Measurements from ENCODE around the gene LSMEM2.

Gene LSMEM2

DNA sequence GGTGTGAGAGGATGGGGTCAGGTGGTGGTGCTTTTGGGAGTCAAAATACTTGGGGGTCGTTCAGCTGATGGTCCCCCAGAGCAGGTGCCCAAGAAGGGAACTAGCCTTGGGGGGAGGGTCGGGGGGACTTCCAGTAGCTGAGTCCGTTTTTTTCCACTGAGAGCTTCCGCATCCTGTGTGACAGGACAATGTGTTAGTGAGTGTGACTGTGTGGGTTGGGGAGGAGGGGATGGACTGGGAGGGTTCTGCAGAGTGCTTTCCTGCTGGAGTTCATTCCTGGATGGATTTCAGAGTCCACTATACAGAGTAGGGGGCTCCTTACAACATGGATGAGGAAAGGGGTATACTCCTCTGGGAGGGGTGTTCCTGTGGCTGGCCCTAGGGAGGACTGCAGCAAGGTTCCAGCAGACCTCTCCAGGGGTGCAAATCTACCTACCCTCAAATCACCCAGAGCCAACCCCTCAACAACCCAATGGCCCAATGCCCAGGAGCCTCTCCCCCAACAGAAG, 44.3 kb downstream of the LSMEM2 start:
- peak overlapping the region; percentile 97 for H3K27ac ChIP-seq
- TF ChIP-seq, protein P1, sequence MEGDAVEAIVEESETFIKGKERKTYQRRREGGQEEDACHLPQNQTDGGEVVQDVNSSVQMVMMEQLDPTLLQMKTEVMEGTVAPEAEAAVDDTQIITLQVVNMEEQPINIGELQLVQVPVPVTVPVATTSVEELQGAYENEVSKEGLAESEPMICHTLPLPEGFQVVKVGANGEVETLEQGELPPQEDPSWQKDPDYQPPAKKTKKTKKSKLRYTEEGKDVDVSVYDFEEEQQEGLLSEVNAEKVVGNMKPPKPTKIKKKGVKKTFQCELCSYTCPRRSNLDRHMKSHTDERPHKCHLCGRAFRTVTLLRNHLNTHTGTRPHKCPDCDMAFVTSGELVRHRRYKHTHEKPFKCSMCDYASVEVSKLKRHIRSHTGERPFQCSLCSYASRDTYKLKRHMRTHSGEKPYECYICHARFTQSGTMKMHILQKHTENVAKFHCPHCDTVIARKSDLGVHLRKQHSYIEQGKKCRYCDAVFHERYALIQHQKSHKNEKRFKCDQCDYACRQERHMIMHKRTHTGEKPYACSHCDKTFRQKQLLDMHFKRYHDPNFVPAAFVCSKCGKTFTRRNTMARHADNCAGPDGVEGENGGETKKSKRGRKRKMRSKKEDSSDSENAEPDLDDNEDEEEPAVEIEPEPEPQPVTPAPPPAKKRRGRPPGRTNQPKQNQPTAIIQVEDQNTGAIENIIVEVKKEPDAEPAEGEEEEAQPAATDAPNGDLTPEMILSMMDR (conservative IDR thresholded peaks at IDR 0.05; ENCODE audit: low read depth): no peak
- ChIA-PET CTCF (no interaction called here), POLR2A (ENCODE audit: low non-redundant PET) (no interaction called here)
- DNase-seq (ENCODE audit: low spot score): no peak

DNA sequence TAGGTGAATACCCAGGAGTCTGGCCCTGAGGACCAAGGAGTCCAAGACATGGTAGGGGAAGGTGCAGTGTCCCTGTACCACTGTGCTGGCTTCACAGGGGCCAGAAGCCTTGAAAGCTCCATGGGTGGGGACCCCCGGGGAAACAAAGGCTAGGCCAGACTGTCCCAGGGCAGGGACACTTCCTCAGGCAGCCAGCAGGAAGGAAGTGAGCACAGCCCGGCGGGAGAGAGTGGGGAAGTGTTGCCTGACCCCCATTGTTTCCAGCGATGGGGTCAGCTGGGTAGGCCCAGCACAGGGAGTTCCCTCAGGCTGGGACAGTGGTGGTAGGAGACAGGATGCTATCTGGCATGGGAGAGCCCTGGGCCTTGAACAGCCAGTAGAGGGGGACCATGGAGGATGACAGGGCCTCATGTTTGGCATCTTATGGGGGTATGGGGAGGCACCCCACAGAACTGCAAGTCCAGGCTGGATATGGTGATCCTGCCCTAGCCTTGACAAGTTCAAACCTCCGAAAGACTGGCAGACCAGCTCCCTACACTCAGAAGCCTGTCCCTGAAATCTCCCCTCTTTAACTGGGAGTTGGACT, 44.8 kb downstream of the LSMEM2 start:
- peak overlapping the region; percentile 97 for H3K27ac ChIP-seq
- TF ChIP-seq, protein P1 (conservative IDR thresholded peaks at IDR 0.05; ENCODE audit: low read depth): no peak
- ChIA-PET CTCF (interaction anchor here (0.6 to 1.1 kb wide), 4 partner anchors 18 to 31 kb away, joined by 3 to 5 read pairs (median 4); partner anchors contain the start of gene IFRD2), POLR2A (ENCODE audit: low non-redundant PET) (interaction anchor here (0.6 kb wide), 2 partner anchors 9 to 24 kb away, joined by 3 to 5 read pairs; partner anchors contain the start of genes HYAL3 and NAA80)
- no peak for DNase-seq (ENCODE audit: low spot score)

DNA sequence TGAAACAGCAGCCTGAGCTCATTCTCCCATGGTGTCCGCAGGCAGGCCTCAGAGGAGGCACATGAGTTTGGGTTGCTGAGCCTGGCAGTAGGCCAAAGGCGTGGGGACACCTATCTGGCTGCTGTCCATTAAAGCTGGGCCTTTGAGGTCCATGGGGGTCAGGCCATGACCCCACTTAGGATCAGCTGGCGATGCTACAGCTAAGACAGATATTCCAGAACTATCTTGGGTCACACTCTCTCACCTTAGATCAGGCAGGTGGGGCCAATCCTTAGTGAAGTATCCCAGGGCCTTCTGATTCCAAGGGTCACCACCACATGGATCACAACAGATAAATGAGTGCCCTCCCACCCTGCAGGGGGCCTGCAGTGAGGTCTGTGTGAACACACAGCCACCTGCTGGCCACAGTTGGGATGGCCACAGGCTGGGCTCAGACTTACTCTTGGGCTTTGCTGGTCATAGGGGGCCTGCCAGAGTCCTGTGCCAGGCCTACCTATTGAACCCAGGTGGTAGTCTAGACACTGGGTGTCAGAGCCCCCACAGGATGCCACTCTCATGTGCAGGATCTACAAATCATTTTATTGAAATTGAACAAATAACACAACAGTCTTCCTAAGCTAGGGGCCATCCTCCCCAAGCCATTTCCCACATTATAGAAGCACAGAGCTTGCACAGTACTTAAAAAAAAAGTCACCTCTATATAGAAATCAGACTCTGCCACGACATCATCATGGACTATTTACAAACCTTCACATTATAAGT, 45.6 kb downstream of the LSMEM2 start:
- ChIA-PET POLR2A (ENCODE audit: low non-redundant PET) (interaction anchor here (0.6 kb wide), 2 partner anchors 9 to 25 kb away, joined by 3 to 5 read pairs; partner anchors contain the start of genes HYAL3 and NAA80), CTCF (interaction anchor here (0.6 to 1.1 kb wide), 8 partner anchors 17 to 594 kb away, joined by 3 to 6 read pairs (median 3); partner anchors contain the start of genes IFRD2 and NPRL2)
- peak overlapping the region; percentile 97 for H3K27ac ChIP-seq
- peak; percentile 49 for DNase-seq (ENCODE audit: low spot score)
- TF ChIP-seq, protein P1 (conservative IDR thresholded peaks at IDR 0.05; ENCODE audit: low read depth): peak; percentile 86

DNA sequence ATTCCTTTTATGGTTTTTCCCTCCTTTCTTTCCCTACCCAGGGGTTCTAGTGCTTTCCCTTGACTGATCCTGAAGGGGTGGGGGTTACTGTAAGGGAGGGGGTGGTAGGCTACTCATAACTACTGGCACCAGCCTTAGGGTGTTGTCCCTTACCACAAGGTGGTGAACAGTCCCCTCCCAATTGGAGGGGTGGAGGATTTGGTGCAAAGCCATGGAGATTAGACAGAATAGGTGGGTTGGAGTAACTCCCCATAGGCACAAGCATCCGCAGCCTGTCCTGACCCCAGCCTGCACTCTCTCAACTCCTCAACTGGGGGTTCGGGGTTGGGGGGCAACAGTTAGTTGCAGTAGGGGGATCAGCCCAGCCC, 46.2 kb downstream of the LSMEM2 start:
- TF ChIP-seq, protein P1 (conservative IDR thresholded peaks at IDR 0.05; ENCODE audit: low read depth): no peak
- peak overlapping the region; percentile 88 for H3K27ac ChIP-seq
- POLR2A ChIA-PET (ENCODE audit: low non-redundant PET): no interaction called here
- CTCF ChIA-PET: interaction anchor here (0.6 to 0.7 kb wide), 3 partner anchors 25 to 595 kb away, joined by 3 to 6 read pairs (median 3); partner anchors contain the start of gene NPRL2
- no peak for DNase-seq (ENCODE audit: low spot score)

DNA sequence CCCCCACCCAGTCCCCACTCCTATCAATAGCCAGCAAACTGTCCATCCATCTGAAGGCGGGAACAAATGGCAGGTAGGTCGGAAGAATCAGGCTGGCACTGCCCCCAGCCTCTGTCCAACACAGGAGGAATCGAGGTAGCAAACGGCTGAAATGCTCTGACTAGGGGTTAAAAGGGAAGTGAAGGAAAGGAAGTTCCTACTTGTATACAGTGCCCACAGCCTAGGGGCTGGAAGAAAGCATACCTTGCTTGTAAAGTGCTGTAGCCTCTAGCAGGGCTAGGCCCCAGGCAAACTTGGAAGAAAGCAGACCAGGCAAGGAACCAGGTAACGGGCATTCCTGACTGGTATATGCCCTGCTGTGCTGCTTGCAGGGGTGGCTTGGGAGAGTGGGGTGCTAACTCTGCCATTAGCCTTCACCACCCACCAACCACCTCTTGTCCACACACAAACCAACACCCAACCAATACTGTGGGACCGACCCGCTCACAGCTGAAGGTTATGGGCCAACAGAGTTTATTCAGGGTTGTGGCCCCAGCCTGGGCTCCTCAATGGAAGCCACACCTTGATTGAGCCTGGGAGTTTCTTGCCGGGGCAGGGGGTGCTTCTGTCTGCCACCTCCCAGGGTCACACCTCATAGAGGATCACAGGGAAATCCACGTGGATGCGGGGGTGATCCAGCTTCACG, 46.8 kb downstream of the LSMEM2 start:
- no peak for DNase-seq (ENCODE audit: low spot score)
- ChIA-PET CTCF (no interaction called here), POLR2A (ENCODE audit: low non-redundant PET) (interaction anchor here (0.6 kb wide), 1 partner anchor 32 kb away, joined by 3 read pairs; no protein-coding TSS in a partner anchor)
- H3K27ac ChIP-seq: peak overlapping the region; percentile 88
- TF ChIP-seq, protein P1 (conservative IDR thresholded peaks at IDR 0.05; ENCODE audit: low read depth): no peak

DNA sequence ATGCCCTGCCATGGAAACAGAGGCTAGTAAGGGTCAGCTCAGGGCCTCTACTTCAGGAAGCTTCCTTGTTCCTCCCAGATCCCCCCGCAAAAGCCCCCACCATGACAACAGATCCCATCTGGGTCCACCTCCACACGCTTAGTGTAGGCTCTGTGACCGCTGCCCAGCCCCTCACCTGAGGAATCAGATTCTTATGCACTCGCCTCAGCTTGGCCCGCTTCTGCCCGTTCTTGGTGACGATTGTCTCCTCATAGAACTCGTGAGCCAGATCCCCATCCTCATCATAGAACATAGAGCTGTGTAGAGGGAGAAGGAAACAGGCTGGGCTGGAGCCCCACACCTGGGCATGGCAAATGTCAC, 47.3 kb downstream of the LSMEM2 start:
- ChIA-PET POLR2A (ENCODE audit: low non-redundant PET) (interaction anchor here (0.6 kb wide), 1 partner anchor 32 kb away, joined by 3 read pairs; no protein-coding TSS in a partner anchor), CTCF (no interaction called here)
- peak overlapping the region; percentile 88 for H3K27ac ChIP-seq
- DNase-seq (ENCODE audit: low spot score): no peak
- TF ChIP-seq, protein P1 (conservative IDR thresholded peaks at IDR 0.05; ENCODE audit: low read depth): no peak
